SK-N-SH treated with all-trans-retinoic acid at 6 μM for 48 hours (cell line): ENCODE results near the gene AKAP13.

Experiments
- ATAC-seq: fragments of 200-7000 bp; cut with Tn5 transposase; 3 replicates; pipeline ENCODE4 v1.9.1; 2020; ENCODE audit warnings: mild to moderate bottlenecking, moderate library complexity
- ARNTL ChIP-seq: fragments of 450-650 bp; formaldehyde crosslinking; IDR thresholded peaks from 2 replicates; pipeline ENCODE4 v1.5.0; 2020; ENCODE audit warnings: low read depth, mild to moderate bottlenecking, moderate library complexity, borderline replicate concordance
- BACH2 ChIP-seq: fragments of 250-450 bp; sonication (Bioruptor Pico); IDR thresholded peaks from 2 replicates; pipeline ENCODE4 v1.9.0; 2021; ENCODE audit warnings: mild to moderate bottlenecking, borderline replicate concordance
- CSDC2 ChIP-seq: fragments of 250-450 bp; sonication (Bioruptor Pico); IDR thresholded peaks from 2 replicates; pipeline ENCODE4 v1.5.0; 2020; ENCODE audit warnings: mild to moderate bottlenecking, moderate library complexity
- CSRNP3 ChIP-seq: fragments of 250-450 bp; sonication (Bioruptor Pico); IDR thresholded peaks from 2 replicates; pipeline ENCODE4 v1.5.1; 2021; ENCODE audit warnings: mild to moderate bottlenecking, moderate library complexity
- GLIS3 ChIP-seq: fragments of 250-450 bp; sonication (Bioruptor Pico); IDR thresholded peaks from 2 replicates; pipeline ENCODE4 v1.5.0; 2020; ENCODE audit warnings: mild to moderate bottlenecking, moderate library complexity
- ISL1 ChIP-seq: fragments of 250-450 bp; sonication (Bioruptor Pico); IDR thresholded peaks from 2 replicates; pipeline ENCODE4 v2.1.2; 2022; ENCODE audit warnings: mild to moderate bottlenecking, moderate library complexity
- OSR1 ChIP-seq: fragments of 250-450 bp; sonication (Bioruptor Pico); IDR thresholded peaks from 2 replicates; pipeline ENCODE4 v1.8.0; 2022; ENCODE audit warnings: moderate library complexity, mild to moderate bottlenecking, inconsistent platforms
- POU6F1 ChIP-seq: fragments of 250-450 bp; sonication (Bioruptor Pico); IDR thresholded peaks from 2 replicates; pipeline ENCODE4 v1.8.0; 2021; ENCODE audit warnings: low read depth, mild to moderate bottlenecking, moderate library complexity, borderline replicate concordance
- PPARA ChIP-seq: fragments of 250-450 bp; sonication (Bioruptor Pico); IDR thresholded peaks from 2 replicates; pipeline ENCODE4 v1.5.0; 2020; ENCODE audit warnings: mild to moderate bottlenecking, borderline replicate concordance
- RARB ChIP-seq: fragments of 250-450 bp; sonication (Bioruptor Pico); IDR thresholded peaks from 2 replicates; pipeline ENCODE4 v1.8.0; 2021; ENCODE audit warnings: mild to moderate bottlenecking, moderate library complexity
- SNAI2 ChIP-seq: fragments of 250-450 bp; sonication (Bioruptor Pico); IDR thresholded peaks from 2 replicates; pipeline ENCODE4 v1.5.0; 2020; ENCODE audit warnings: mild to moderate bottlenecking, moderate library complexity
- TCF4 ChIP-seq: fragments of 250-450 bp; sonication (Bioruptor Pico); IDR thresholded peaks from 2 replicates; pipeline ENCODE4 v1.8.0; 2021; ENCODE audit warnings: mild to moderate bottlenecking, moderate library complexity, borderline replicate concordance
- TOX ChIP-seq: fragments of 250-450 bp; sonication (Bioruptor Pico); IDR thresholded peaks from 2 replicates; pipeline ENCODE4 v1.8.0; 2021; ENCODE audit warnings: mild to moderate bottlenecking, moderate library complexity, borderline replicate concordance
- TSHZ2 ChIP-seq: fragments of 250-450 bp; sonication (Bioruptor Pico); IDR thresholded peaks from 2 replicates; pipeline ENCODE4 v1.5.0; 2020; ENCODE audit warnings: mild to moderate bottlenecking, moderate library complexity
- ZC3H10 ChIP-seq: fragments of 250-450 bp; sonication (Bioruptor Pico); IDR thresholded peaks from 2 replicates; pipeline ENCODE4 v1.5.1; 2021; ENCODE audit warnings: mild to moderate bottlenecking, moderate library complexity
- ZFP3 ChIP-seq: fragments of 250-450 bp; sonication (Bioruptor Pico); IDR thresholded peaks from 2 replicates; pipeline ENCODE4 v1.5.0; 2020; ENCODE audit warnings: mild to moderate bottlenecking, moderate library complexity
- ZFP30 ChIP-seq: fragments of 450-650 bp; formaldehyde crosslinking; IDR thresholded peaks from 2 replicates; pipeline ENCODE4 v1.5.0; 2022; ENCODE audit warnings: mild to moderate bottlenecking, moderate library complexity
- ZNF565 ChIP-seq: fragments of 450-650 bp; formaldehyde crosslinking; conservative IDR thresholded peaks from 2 replicates; pipeline ENCODE4 v1.5.0; 2020; ENCODE audit warnings: low read depth, mild to moderate bottlenecking, moderate library complexity
- ZNF70 ChIP-seq: fragments of 450-650 bp; formaldehyde crosslinking; IDR thresholded peaks from 2 replicates; pipeline ENCODE4 v1.5.0; 2020; ENCODE audit warnings: mild to moderate bottlenecking, moderate library complexity
- ZNF8 ChIP-seq: fragments of 450-650 bp; formaldehyde crosslinking; IDR thresholded peaks from 2 replicates; pipeline ENCODE4 v1.5.0; 2020; ENCODE audit warnings: mild to moderate bottlenecking, moderate library complexity
- TF ChIP-seq, protein P1 (sequence below): fragments of 250-450 bp; sonication (Bioruptor Pico); IDR thresholded peaks from 2 replicates; pipeline ENCODE4 v1.8.0; 2020; ENCODE audit warnings: mild to moderate bottlenecking, moderate library complexity, borderline replicate concordance

The AKAP13 gene

DNA sequence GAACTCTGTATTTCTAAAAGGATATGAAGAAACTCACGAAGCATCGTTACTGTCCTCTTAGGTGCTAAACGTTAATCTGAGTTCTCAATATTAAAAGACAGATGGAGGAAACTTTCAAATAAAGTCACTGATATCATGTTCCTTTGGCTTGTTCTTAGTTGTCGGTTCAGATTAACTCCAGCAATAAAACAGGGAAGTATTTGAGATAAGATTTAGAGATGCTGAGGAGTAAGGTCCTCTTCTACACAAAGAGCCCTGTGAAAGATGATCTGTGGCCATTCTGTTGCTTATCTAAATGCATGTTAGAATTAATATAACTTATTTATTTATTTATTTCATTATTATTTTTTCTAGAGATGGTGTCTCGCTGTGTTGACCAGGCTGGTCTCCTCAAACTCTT lies 19.2 kb downstream of the AKAP13 start:
- TF ChIP-seq ARNTL (CRISPR knock-in tag) (no peak), ZNF70 (CRISPR knock-in tag) (no peak), CSRNP3 (no peak), CSDC2 (CRISPR knock-in tag) (no peak), ZFP30 (CRISPR knock-in tag) (no peak), OSR1 (CRISPR knock-in tag) (no peak), POU6F1 (CRISPR knock-in tag) (no peak), ISL1 (CRISPR knock-in tag) (no peak), GLIS3 (no peak), TOX (no peak), PPARA (CRISPR knock-in tag) (no peak), ZFP3 (CRISPR knock-in tag) (no peak)
- no peak for ATAC-seq

DNA sequence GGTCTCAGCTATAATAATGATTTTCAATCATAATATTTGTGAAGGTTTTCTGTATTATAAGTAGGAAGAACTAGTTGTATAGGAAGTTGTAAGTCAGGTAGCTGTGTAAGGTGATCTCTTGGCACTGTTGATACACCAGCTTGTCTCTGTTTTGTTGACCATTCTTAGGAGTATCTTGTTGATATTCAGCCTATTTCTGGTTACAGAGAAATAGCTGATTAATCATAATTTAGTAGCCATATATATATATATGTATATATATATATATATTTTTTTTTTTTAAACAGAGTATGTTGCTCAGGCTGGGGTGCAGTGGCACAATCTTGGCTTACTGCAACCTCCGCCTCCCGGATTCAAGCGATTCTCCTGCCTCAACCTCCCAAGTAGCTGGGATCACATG lies 20.2 kb downstream of the AKAP13 start:
- ATAC-seq, result no peak
- TF ChIP-seq RARB (CRISPR knock-in tag), result no peak
- no peak for TF ChIP-seq PPARA (CRISPR knock-in tag)
- no peak for TF ChIP-seq GLIS3
- TF ChIP-seq ZFP30 (CRISPR knock-in tag), result no peak
- TF ChIP-seq ZNF70 (CRISPR knock-in tag), result no peak
- TF ChIP-seq CSRNP3, result no peak
- TF ChIP-seq BACH2 (CRISPR knock-in tag), result no peak
- no peak for TF ChIP-seq ZNF8
- no peak for TF ChIP-seq SNAI2 (CRISPR knock-in tag)
- no peak for TF ChIP-seq ZC3H10

DNA sequence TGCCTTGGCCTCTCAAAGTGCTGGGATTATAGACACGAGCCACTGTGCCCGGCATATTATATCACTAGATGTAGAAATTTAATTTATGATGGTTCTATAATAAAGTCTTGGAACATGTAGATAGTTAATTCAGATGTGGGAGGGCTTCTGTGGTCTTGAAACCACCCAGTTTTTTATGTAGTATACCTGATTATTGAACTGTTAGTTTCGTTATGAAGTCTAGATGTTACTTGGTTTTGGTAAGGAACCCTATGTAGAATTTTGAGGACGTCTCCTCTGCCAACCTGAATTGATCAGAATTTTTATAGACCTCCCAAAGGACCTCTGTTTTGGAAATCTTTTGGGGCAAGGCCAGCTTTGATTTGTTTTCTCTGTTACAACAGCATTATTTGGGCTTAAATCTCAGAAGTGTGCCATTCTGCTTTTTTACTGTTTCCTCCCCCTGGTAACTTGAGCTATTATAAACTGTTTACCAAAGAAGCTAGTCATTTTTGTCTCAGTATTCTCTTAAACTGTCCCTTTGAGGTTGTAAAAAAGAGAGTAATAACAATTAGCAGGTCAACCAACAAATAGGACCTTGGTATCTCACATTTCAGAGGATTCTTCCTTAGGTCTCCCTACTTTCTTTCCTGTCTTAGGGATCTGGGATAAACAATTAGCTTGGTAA lies 20.8 kb downstream of the AKAP13 start:
- ATAC-seq, result no peak
- TF ChIP-seq ARNTL (CRISPR knock-in tag) (no peak), GLIS3 (no peak), ZFP30 (CRISPR knock-in tag) (no peak), TCF4 (CRISPR knock-in tag) (no peak), RARB (CRISPR knock-in tag) (no peak), TOX (no peak), POU6F1 (CRISPR knock-in tag) (no peak), OSR1 (CRISPR knock-in tag) (no peak), ZC3H10 (no peak), TSHZ2 (CRISPR knock-in tag) (no peak), BACH2 (CRISPR knock-in tag) (no peak), CSDC2 (CRISPR knock-in tag) (no peak), ZNF565 (CRISPR knock-in tag) (no peak), ZFP3 (CRISPR knock-in tag) (no peak), ZNF70 (CRISPR knock-in tag) (no peak)
- TF ChIP-seq, protein P1, sequence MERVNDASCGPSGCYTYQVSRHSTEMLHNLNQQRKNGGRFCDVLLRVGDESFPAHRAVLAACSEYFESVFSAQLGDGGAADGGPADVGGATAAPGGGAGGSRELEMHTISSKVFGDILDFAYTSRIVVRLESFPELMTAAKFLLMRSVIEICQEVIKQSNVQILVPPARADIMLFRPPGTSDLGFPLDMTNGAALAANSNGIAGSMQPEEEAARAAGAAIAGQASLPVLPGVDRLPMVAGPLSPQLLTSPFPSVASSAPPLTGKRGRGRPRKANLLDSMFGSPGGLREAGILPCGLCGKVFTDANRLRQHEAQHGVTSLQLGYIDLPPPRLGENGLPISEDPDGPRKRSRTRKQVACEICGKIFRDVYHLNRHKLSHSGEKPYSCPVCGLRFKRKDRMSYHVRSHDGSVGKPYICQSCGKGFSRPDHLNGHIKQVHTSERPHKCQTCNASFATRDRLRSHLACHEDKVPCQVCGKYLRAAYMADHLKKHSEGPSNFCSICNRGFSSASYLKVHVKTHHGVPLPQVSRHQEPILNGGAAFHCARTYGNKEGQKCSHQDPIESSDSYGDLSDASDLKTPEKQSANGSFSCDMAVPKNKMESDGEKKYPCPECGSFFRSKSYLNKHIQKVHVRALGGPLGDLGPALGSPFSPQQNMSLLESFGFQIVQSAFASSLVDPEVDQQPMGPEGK (CRISPR knock-in tag), result no peak
